ENCODE results near the gene CYP27B1. TPM values are rescaled to one million over a fixed set of nuclear protein-coding genes. Genes with fewer than 3 reads are reported as not detected.

Gene CYP27B1
- total and polyA plus RNA-seq, 2 donors (not counting 3 experiments of a cell fraction or from before 2014, with no cell fraction given): 0.62 to 2.7 TPM

GRCh38 chr12:57729321-57729844, 37.5 kb downstream of the CYP27B1 start:
- Histone ChIP-seq H3K9ac (replicated peaks; ENCODE audit: extremely low read depth, insufficient read depth, low read length) (no peak overlapping the region), H2AFZ (ENCODE audit: low read depth, low read length) (no peak overlapping the region), H3K4me1 (ENCODE audit: control insufficient read depth, extremely low read depth, insufficient read depth, low read length) (peaks cover 7% of the 10 kb centered on the region), H3K9me1 (replicated peaks; ENCODE audit: control insufficient read depth, extremely low read depth, insufficient read depth, low read length) (no peaks in the 10 kb centered on the region), H4K20me1 (replicated peaks; ENCODE audit: control insufficient read depth, extremely low read depth, insufficient read depth, low read length) (no peaks in the 10 kb centered on the region), H3K27me3 (ENCODE audit: control insufficient read depth in 2 of 2, insufficient read depth in 2 of 2, low read length in 2 of 2) (peaks cover 22 to 30% of the 10 kb centered on the region in 2 experiments), H3K36me3 (ENCODE audit: control insufficient read depth in 2 of 2, extremely low read depth in 1 of 2, insufficient read depth in 2 of 2, low read length in 2 of 2) (no peaks in the 10 kb centered on the region), H3K4me2 (ENCODE audit: insufficient read depth, low read length) (no peak overlapping the region), H3K4me3 (replicated peaks in 1 of 3; ENCODE audit: insufficient read depth in 1 of 3, low read depth in 1 of 3, low read length in 3 of 3) (no peak overlapping the region), H3K79me2 (ENCODE audit: control insufficient read depth, insufficient read depth, low read length) (no peaks in the 10 kb centered on the region), H3K27ac (ENCODE audit: insufficient read depth, low read depth, low read length) (no peak overlapping the region), H3K9me3 (replicated peaks; ENCODE audit: control insufficient read depth, insufficient read depth, low read length) (no peaks in the 10 kb centered on the region)
- dilution Hi-C loops (cut with MboI; ENCODE audit: extremely low pct_ligation_motif_present, low sequenced_read_pairs): no loop called here
- no TSS peak for BruUV-seq (replicated peaks)
- FAIRE-seq (no peak), DNase-seq (ENCODE audit: low read depth, low spot score) (no peak)
- intact Hi-C loops (cut with micrococcal nuclease): no loop called here
- POLR2A ChIA-PET: no interaction called here
- TF ChIP-seq, protein P1, sequence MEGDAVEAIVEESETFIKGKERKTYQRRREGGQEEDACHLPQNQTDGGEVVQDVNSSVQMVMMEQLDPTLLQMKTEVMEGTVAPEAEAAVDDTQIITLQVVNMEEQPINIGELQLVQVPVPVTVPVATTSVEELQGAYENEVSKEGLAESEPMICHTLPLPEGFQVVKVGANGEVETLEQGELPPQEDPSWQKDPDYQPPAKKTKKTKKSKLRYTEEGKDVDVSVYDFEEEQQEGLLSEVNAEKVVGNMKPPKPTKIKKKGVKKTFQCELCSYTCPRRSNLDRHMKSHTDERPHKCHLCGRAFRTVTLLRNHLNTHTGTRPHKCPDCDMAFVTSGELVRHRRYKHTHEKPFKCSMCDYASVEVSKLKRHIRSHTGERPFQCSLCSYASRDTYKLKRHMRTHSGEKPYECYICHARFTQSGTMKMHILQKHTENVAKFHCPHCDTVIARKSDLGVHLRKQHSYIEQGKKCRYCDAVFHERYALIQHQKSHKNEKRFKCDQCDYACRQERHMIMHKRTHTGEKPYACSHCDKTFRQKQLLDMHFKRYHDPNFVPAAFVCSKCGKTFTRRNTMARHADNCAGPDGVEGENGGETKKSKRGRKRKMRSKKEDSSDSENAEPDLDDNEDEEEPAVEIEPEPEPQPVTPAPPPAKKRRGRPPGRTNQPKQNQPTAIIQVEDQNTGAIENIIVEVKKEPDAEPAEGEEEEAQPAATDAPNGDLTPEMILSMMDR (IDR thresholded peaks at IDR 0.05; ENCODE audit: extremely low read depth in 1 of 2, insufficient read depth in 1 of 2, low read depth in 1 of 2, low read length in 2 of 2): no peak
- TF ChIP-seq FOS (IDR thresholded peaks at IDR 0.05; ENCODE audit: borderline replicate concordance, insufficient read depth, low read length): no peak
- TF ChIP-seq, protein P2, sequence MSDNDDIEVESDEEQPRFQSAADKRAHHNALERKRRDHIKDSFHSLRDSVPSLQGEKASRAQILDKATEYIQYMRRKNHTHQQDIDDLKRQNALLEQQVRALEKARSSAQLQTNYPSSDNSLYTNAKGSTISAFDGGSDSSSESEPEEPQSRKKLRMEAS (IDR thresholded peaks at IDR 0.05; ENCODE audit: insufficient read depth, insufficient read length): no peak
- CTCF ChIA-PET: interaction anchor here (1.5 kb wide), 1 partner anchor 15 kb away, joined by 5 read pairs; the partner anchor contains the start of gene TSPAN31

DNA sequence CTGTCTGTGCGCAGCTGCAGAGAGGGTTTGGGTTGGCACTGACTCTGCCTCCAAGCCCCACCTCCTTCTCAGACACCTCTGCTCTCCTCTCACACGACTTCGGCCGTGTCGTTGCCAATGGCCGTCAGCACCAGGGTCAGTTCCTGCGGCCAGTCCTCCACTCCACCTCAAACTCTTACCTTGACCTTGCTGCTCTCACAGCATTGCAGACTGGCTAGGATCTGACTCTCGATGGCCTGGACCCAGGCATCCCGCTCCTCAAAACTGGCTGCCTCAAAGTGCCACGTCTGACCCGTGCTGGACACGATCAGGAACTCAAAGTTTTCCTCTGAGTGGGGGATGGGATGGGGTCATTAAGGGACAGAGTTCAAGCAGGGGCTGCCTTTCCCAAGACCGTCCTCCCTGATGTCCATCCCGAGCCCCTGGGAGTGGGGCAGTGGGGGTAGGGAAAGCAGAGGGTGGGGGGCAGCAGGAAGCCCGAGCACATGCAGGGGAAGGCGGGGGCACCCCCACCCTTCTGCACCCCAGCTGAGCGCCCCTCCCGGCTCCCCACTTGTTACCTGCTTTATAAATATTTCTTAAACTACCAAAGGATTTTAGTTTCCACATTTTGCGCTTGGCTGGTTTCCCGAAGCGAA, 39.0 kb downstream of the CYP27B1 start:
- Histone ChIP-seq H3K4me1 (ENCODE audit: control insufficient read depth, extremely low read depth, insufficient read depth, low read length) (peaks cover 7% of the 10 kb centered on the region), H3K9ac (replicated peaks; ENCODE audit: extremely low read depth, insufficient read depth, low read length) (no peak overlapping the region), H3K27me3 (ENCODE audit: control insufficient read depth in 2 of 2, insufficient read depth in 2 of 2, low read length in 2 of 2) (peaks cover 7 to 21% of the 10 kb centered on the region in 2 experiments), H3K4me3 (replicated peaks in 1 of 3; ENCODE audit: insufficient read depth in 1 of 3, low read depth in 1 of 3, low read length in 3 of 3) (no peak overlapping the region), H3K27ac (ENCODE audit: insufficient read depth, low read depth, low read length) (no peak overlapping the region), H3K36me3 (ENCODE audit: control insufficient read depth in 2 of 2, extremely low read depth in 1 of 2, insufficient read depth in 2 of 2, low read length in 2 of 2) (no peaks in the 10 kb centered on the region), H3K9me3 (replicated peaks; ENCODE audit: control insufficient read depth, insufficient read depth, low read length) (no peaks in the 10 kb centered on the region), H3K4me2 (ENCODE audit: insufficient read depth, low read length) (no peak overlapping the region), H2AFZ (ENCODE audit: low read depth, low read length) (no peak overlapping the region), H4K20me1 (replicated peaks; ENCODE audit: control insufficient read depth, extremely low read depth, insufficient read depth, low read length) (no peaks in the 10 kb centered on the region), H3K79me2 (ENCODE audit: control insufficient read depth, insufficient read depth, low read length) (no peaks in the 10 kb centered on the region), H3K9me1 (replicated peaks; ENCODE audit: control insufficient read depth, extremely low read depth, insufficient read depth, low read length) (no peaks in the 10 kb centered on the region)
- FAIRE-seq (no peak), DNase-seq (ENCODE audit: low read depth, low spot score) (no peak)
- ChIA-PET POLR2A (no interaction called here), CTCF (interaction anchor here (2.3 to 4.6 kb wide), 2 partner anchors 9 to 14 kb away, joined by 9 to 48 read pairs; partner anchors contain the start of gene AGAP2)
- TF ChIP-seq MYC (IDR thresholded peaks at IDR 0.05; ENCODE audit: low read depth, low read length) (no peak), POLR2A (IDR thresholded peaks at IDR 0.05; ENCODE audit: low read depth, low read length) (no peak), FOS (IDR thresholded peaks at IDR 0.05; ENCODE audit: borderline replicate concordance, insufficient read depth, low read length) (no peak), EZH2 (IDR thresholded peaks at IDR 0.05; ENCODE audit: borderline replicate concordance, low read depth, low read length, severe bottlenecking) (no peak), GATA2 (IDR thresholded peaks at IDR 0.05; ENCODE audit: insufficient read depth, insufficient read length, low read depth, low read length) (no peak), JUN (IDR thresholded peaks at IDR 0.05; ENCODE audit: borderline replicate concordance, insufficient read depth, insufficient read length, low read depth) (no peak), POLR2AphosphoS5 (IDR thresholded peaks at IDR 0.05; ENCODE audit: insufficient read depth, low read depth, low read length) (no peak)
- TF ChIP-seq, protein P1 (IDR thresholded peaks at IDR 0.05; ENCODE audit: extremely low read depth in 1 of 2, insufficient read depth in 1 of 2, low read depth in 1 of 2, low read length in 2 of 2): no peak
- TF ChIP-seq, protein P2 (IDR thresholded peaks at IDR 0.05; ENCODE audit: insufficient read depth, insufficient read length): no peak
- dilution Hi-C loops (cut with MboI; ENCODE audit: extremely low pct_ligation_motif_present, low sequenced_read_pairs) (no loop called here), intact Hi-C loops (cut with micrococcal nuclease) (no loop called here)
- BruUV-seq (replicated peaks): no TSS peak

All from endothelial cell of umbilical vein (primary cell).